Measurements from ENCODE around the gene COL7A1.
"Not testable (repeated sequence)": the region's sequence is repeated elsewhere in the genome, so short reads cannot be mapped to it uniquely, and the experiment has no call there.

The COL7A1 gene

DNA sequence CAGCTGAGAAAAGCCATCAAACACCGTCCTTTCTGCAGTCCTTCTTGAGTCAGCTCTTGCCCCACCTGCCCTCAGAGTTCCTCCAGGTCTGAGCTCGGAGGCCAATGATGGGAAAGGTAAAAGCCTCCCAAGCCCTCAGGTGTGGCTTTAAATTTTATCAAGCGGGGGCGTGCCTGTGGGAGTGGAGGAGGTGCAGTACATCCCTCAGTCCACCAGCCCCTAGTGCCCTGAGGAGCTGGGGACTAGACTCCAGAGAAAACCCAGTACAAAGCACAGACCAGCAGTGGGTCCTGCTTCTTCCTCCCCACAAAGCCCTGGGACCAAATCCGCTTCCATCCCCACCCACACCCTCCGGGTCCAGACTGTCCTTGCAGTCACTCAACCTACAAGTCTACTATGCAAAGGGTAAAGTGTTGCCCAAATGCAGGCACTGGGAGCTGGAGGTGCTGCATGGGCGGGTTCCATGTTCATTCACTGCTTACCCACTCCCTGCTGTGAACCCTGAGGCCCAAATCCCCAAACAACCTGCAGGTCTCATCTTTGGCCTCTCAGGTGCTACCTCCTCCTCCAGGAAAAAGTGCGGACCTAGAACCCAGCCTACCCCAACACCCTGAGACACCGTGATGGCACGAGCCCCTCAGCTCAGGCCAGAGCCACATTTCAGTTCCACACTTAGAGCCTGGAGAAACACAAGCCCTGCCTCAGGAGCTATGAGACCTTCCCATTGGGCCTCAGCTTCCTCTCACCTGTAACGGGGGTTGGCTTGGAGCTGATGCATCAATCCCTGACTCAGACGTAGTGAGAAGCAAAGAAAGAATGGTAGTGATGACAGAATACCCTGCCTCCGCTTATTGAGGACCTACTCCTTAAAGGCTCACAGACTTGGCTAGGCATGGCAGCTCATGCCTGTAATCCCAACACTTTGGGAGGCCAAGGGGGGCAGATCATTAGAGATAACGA lies 41.0 kb downstream of the COL7A1 start:
- Histone ChIP-seq H3K9me3 (ENCODE audit: insufficient read depth, low read depth, low read length) (no peaks in the 10 kb centered on the region), H3K9me2 (replicated peaks; ENCODE audit: low read depth, low read length) (no peaks in the 10 kb centered on the region), H3K4me1 (ENCODE audit: insufficient read depth, low read length, poor library complexity, severe bottlenecking) (peaks cover 48% of the 10 kb centered on the region), H3K36me3 (ENCODE audit: insufficient read depth, low read length) (peaks cover 3% of the 10 kb centered on the region; the same call in 1 of the 2 replicates), H3F3A (ENCODE audit: low read depth) (no peaks in the 10 kb centered on the region), H3K4me3 (ENCODE audit: low read length, poor library complexity, severe bottlenecking) (peak overlapping the region; percentile 83), H3K79me2 (ENCODE audit: insufficient read depth, low read length) (peaks cover 74% of the 10 kb centered on the region), H3K27me3 (ENCODE audit: insufficient read depth, low read length, poor library complexity, severe bottlenecking) (no peaks in the 10 kb centered on the region), H3K9ac (ENCODE audit: low read depth, low read length, poor library complexity, severe bottlenecking) (peak overlapping the region; percentile 71), H4K20me1 (ENCODE audit: insufficient read depth, low read length, poor library complexity, severe bottlenecking) (peaks cover 32% of the 10 kb centered on the region), H3K4me2 (ENCODE audit: low read depth, low read length, poor library complexity, severe bottlenecking) (peak overlapping the region; percentile 89), H2AFZ (ENCODE audit: low read length) (no peak overlapping the region)
- TF ChIP-seq, protein P1, sequence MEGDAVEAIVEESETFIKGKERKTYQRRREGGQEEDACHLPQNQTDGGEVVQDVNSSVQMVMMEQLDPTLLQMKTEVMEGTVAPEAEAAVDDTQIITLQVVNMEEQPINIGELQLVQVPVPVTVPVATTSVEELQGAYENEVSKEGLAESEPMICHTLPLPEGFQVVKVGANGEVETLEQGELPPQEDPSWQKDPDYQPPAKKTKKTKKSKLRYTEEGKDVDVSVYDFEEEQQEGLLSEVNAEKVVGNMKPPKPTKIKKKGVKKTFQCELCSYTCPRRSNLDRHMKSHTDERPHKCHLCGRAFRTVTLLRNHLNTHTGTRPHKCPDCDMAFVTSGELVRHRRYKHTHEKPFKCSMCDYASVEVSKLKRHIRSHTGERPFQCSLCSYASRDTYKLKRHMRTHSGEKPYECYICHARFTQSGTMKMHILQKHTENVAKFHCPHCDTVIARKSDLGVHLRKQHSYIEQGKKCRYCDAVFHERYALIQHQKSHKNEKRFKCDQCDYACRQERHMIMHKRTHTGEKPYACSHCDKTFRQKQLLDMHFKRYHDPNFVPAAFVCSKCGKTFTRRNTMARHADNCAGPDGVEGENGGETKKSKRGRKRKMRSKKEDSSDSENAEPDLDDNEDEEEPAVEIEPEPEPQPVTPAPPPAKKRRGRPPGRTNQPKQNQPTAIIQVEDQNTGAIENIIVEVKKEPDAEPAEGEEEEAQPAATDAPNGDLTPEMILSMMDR (conservative IDR thresholded peaks at IDR 0.05; ENCODE audit: low read length): no peak
- TF ChIP-seq EZH2phosphoT487 (IDR thresholded peaks at IDR 0.05; ENCODE audit: borderline replicate concordance): no peak

DNA sequence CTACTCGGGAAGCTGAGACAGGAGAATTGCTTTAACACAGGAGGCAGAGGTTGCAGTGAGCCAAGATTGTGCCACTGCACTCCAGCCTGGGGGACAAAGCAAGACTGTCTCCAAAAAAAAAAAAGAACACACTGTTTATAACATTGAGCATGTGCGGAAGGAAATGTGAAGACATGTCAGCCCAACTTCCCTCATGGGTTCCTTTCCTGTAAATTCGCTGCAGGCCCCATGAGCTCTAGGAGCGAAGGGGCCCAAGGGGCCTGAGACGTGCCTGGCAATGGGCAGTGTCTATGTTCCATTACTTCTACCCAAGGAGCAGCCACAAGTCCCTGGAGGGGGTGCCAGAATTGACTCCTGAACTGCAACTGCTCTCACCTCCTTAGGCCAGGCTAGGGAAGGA lies 41.8 kb downstream of the COL7A1 start:
- H3K4me1 ChIP-seq (ENCODE audit: insufficient read depth, low read length, poor library complexity, severe bottlenecking): peaks cover 40% of the 10 kb centered on the region
- peaks cover 32% of the 10 kb centered on the region for H4K20me1 ChIP-seq (ENCODE audit: insufficient read depth, low read length, poor library complexity, severe bottlenecking)
- peaks cover 80% of the 10 kb centered on the region for H3K79me2 ChIP-seq (ENCODE audit: insufficient read depth, low read length)
- TF ChIP-seq, protein P1 (conservative IDR thresholded peaks at IDR 0.05; ENCODE audit: low read length): no peak
- TF ChIP-seq EZH2phosphoT487 (IDR thresholded peaks at IDR 0.05; ENCODE audit: borderline replicate concordance): no peak
- no peaks in the 10 kb centered on the region for H3K9me3 ChIP-seq (ENCODE audit: insufficient read depth, low read depth, low read length)
- H2AFZ ChIP-seq (ENCODE audit: low read length): no peak overlapping the region
- peak overlapping the region; percentile 71 for H3K9ac ChIP-seq (ENCODE audit: low read depth, low read length, poor library complexity, severe bottlenecking)
- H3K27me3 ChIP-seq (ENCODE audit: insufficient read depth, low read length, poor library complexity, severe bottlenecking): no peaks in the 10 kb centered on the region
- peaks cover 3% of the 10 kb centered on the region; the same call in 1 of the 2 replicates for H3K36me3 ChIP-seq (ENCODE audit: insufficient read depth, low read length)
- peak overlapping the region; percentile 83 for H3K4me3 ChIP-seq (ENCODE audit: low read length, poor library complexity, severe bottlenecking)
- H3K9me2 ChIP-seq (replicated peaks; ENCODE audit: low read depth, low read length): no peaks in the 10 kb centered on the region
- H3F3A ChIP-seq (ENCODE audit: low read depth): no peaks in the 10 kb centered on the region
- H3K4me2 ChIP-seq (ENCODE audit: low read depth, low read length, poor library complexity, severe bottlenecking): peak overlapping the region; percentile 89

DNA sequence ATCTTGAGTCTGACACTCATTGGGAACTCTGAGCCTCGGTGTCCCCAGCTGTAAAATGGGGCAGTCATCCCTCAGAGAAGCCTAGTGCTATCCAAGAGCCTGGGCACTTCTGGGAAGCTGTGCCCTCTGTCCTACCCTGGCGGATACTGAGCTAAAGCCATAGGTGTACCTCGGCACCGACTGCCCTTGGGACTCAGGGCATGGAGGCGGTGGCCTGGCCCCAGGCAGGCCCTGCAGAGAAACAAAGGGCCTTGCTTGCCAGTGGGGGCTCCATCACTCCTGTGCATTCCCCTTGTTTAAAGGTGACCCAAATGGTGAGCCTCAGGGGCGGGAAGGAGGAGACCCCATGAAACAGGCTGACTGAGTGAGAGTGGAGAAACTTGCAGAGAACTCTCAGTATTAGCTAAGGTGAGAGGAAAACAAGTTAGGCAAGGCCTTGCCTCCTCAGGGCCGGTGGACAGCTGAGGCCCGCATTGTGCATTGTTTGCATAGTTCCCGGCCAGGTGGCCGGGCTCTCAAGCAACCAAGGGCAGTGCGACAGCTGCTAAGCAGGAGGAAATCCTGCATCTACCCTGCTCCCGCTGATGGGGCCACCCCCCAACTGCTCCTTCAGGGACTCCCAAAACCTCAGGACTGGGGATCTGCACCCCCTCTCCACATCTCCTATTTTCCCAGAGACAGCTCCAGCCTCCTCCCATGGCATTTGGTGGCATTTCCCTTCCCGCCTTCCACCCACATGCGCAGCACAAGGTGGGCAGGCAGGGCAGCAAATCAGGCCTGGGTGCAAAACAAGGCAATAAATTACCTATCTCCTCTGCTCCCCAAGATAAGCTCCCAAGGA lies 42.8 kb downstream of the COL7A1 start:
- Histone ChIP-seq H3K9me2 (replicated peaks; ENCODE audit: low read depth, low read length) (no peaks in the 10 kb centered on the region), H2AFZ (ENCODE audit: low read length) (no peak overlapping the region), H3K27me3 (ENCODE audit: insufficient read depth, low read length, poor library complexity, severe bottlenecking) (no peaks in the 10 kb centered on the region), H3K9ac (ENCODE audit: low read depth, low read length, poor library complexity, severe bottlenecking) (peak overlapping the region; percentile 71), H4K20me1 (ENCODE audit: insufficient read depth, low read length, poor library complexity, severe bottlenecking) (peaks cover 32% of the 10 kb centered on the region), H3K9me3 (ENCODE audit: insufficient read depth, low read depth, low read length) (no peaks in the 10 kb centered on the region), H3K36me3 (ENCODE audit: insufficient read depth, low read length) (peaks cover 12% of the 10 kb centered on the region; the same call in 1 of the 2 replicates), H3K4me1 (ENCODE audit: insufficient read depth, low read length, poor library complexity, severe bottlenecking) (peaks cover 30% of the 10 kb centered on the region), H3K4me3 (ENCODE audit: low read length, poor library complexity, severe bottlenecking) (peak overlapping the region; percentile 83), H3K79me2 (ENCODE audit: insufficient read depth, low read length) (peaks cover 80% of the 10 kb centered on the region), H3F3A (ENCODE audit: low read depth) (no peaks in the 10 kb centered on the region), H3K4me2 (ENCODE audit: low read depth, low read length, poor library complexity, severe bottlenecking) (peak overlapping the region; percentile 89)
- TF ChIP-seq, protein P1 (conservative IDR thresholded peaks at IDR 0.05; ENCODE audit: low read length): no peak
- no peak for TF ChIP-seq EZH2phosphoT487 (IDR thresholded peaks at IDR 0.05; ENCODE audit: borderline replicate concordance)

DNA sequence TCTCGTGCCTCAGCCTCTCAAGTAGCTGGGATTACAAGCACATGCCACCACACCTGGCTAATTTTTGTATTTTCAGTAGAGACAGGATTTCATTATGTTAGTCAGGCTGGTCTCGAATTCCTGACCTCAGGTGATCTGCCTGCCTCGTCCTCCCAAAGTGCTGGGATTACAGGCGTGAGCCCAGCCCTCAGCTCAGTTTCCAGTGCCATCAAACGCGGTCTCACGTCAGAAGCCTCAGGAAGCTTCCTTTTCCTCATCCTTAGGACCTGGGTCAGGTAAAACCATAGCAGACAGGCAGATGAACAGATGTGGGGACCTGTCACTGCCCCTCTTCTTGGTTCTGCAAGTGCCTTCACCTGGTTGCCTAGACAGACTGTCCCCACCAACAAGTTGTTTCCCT lies 43.5 kb downstream of the COL7A1 start:
- not testable (repeated sequence) for H3K27me3 ChIP-seq (ENCODE audit: insufficient read depth, low read length, poor library complexity, severe bottlenecking); H2AFZ ChIP-seq (ENCODE audit: low read length); H3K9me2 ChIP-seq (replicated peaks; ENCODE audit: low read depth, low read length); H3F3A ChIP-seq (ENCODE audit: low read depth); H3K9me3 ChIP-seq (ENCODE audit: insufficient read depth, low read depth, low read length)
- Histone ChIP-seq H3K9ac (ENCODE audit: low read depth, low read length, poor library complexity, severe bottlenecking) (peak overlapping the region; percentile 71), H3K4me2 (ENCODE audit: low read depth, low read length, poor library complexity, severe bottlenecking) (peak overlapping the region; percentile 89), H3K79me2 (ENCODE audit: insufficient read depth, low read length) (peaks cover 80% of the 10 kb centered on the region), H3K36me3 (ENCODE audit: insufficient read depth, low read length) (peaks cover 19% of the 10 kb centered on the region; the same call in 1 of the 2 replicates), H4K20me1 (ENCODE audit: insufficient read depth, low read length, poor library complexity, severe bottlenecking) (peaks cover 32% of the 10 kb centered on the region), H3K4me1 (ENCODE audit: insufficient read depth, low read length, poor library complexity, severe bottlenecking) (peaks cover 28% of the 10 kb centered on the region), H3K4me3 (ENCODE audit: low read length, poor library complexity, severe bottlenecking) (peak overlapping the region; percentile 83)
